A549 (cell line): Measurements from ENCODE around the gene C20orf96. TPM values are rescaled to one million over a fixed set of nuclear protein-coding genes. Genes with fewer than 3 reads are reported as not detected.
"Not testable (repeated sequence)": the region's sequence is repeated elsewhere in the genome, so short reads cannot be mapped to it uniquely, and the experiment has no call there.

Experiments used
- ATAC-seq, 2 experiments: fragments of 200-7000 bp in 1 of 2; fragments of >200 bp in 1 of 2; cut with Nextera tagmentation in 1 of 2; cut with Tn5 transposase in 1 of 2; 3 replicates each; pipeline versions ENCODE4 v1.8.0 to v1.9.1; 2018 to 2020; ENCODE audit warnings: mild to moderate bottlenecking in 1 of 2, moderate library complexity in 1 of 2
- CTCF ChIA-PET: fragments of 300-600 bp; sonication (Branson Sonifier 250); formaldehyde crosslinking; extraction: SDS; loops from one replicate; lab custom pipeline; 2021; ENCODE audit warnings: antibody characterized with exemption, inconsistent platforms; lab: Yijun Ruan, JAX
- POLR2A ChIA-PET: fragments of 350-600 bp; formaldehyde crosslinking; extraction: SDS; loops from one replicate; lab custom pipeline; 2021; ENCODE audit warnings: antibody characterized with exemption, inconsistent platforms; lab: Yijun Ruan, JAX
- DNase-seq, 2 experiments: peaks; one replicate each; pipeline versions ENCODE4 v3.0.0 to v3.0.0-alpha.2; 2011 to 2016; ENCODE audit warnings: low read depth in 1 of 2, low spot score in 1 of 2
- FAIRE-seq: peaks from 2 replicates; lab custom pipeline; 2011; peaks lifted over from hg19 to GRCh38; lab: Jason Lieb, UNC
- H3K27ac ChIP-seq, 2 experiments: fragments of >200 bp; sonication (Bioruptor Twin); formaldehyde crosslinking; 3 replicates each; pipeline ENCODE4 v1.5.1; 2016 to 2017
- H3K4me1 ChIP-seq: fragments of >200 bp; sonication (Bioruptor Twin); formaldehyde crosslinking; 3 replicates; pipeline ENCODE4 v1.6.1; 2016
- H3K4me2 ChIP-seq: fragments of >200 bp; sonication (Bioruptor Twin); formaldehyde crosslinking; 3 replicates; pipeline ENCODE4 v1.6.1; 2016
- H3K4me3 ChIP-seq: fragments of >200 bp; sonication (Bioruptor Twin); formaldehyde crosslinking; 3 replicates; pipeline ENCODE4 v1.5.1; 2016
- H3K9me3 ChIP-seq: fragments of >200 bp; sonication (Bioruptor Twin); formaldehyde crosslinking; 3 replicates; pipeline ENCODE4 v1.6.1; 2016
- CHD2 ChIP-seq: fragments of 150-350 bp; IDR thresholded peaks from 2 replicates; pipeline ENCODE4 v1.6.1; 2014; ENCODE audit warnings: low read length; ENCODE audit not compliant: partially characterized antibody
- CHD4 ChIP-seq: fragments of 200-600 bp; sonication (generic); IDR thresholded peaks from 2 replicates; pipeline ENCODE4 v1.6.1; 2016; ENCODE audit warnings: antibody characterized with exemption, mild to moderate bottlenecking, borderline replicate concordance
- EHF ChIP-seq: fragments of 250-450 bp; sonication (Bioruptor Pico); IDR thresholded peaks from 2 replicates; pipeline ENCODE4 v1.5.0; 2020; ENCODE audit warnings: mild to moderate bottlenecking
- FOSB ChIP-seq: fragments of 250-450 bp; sonication (Bioruptor Pico); IDR thresholded peaks from 2 replicates; pipeline ENCODE4 v1.5.0; 2020; ENCODE audit warnings: mild to moderate bottlenecking, moderate library complexity
- GATA3 ChIP-seq: IDR thresholded peaks from 2 replicates; pipeline ENCODE4 v1.6.1; 2012; ENCODE audit warnings: borderline replicate concordance
- KDM5A ChIP-seq: fragments of 200-600 bp; sonication (generic); IDR thresholded peaks from 2 replicates; pipeline ENCODE4 v1.6.1; 2016; ENCODE audit warnings: antibody characterized with exemption, mild to moderate bottlenecking
- MAFK ChIP-seq: fragments of 450-650 bp; IDR thresholded peaks from 2 replicates; pipeline ENCODE4 v1.6.1; 2014; ENCODE audit not compliant: partially characterized antibody
- NFE2L2 ChIP-seq: fragments of 150-350 bp; conservative IDR thresholded peaks from 2 replicates; pipeline ENCODE4 v1.6.1; 2014; ENCODE audit warnings: low read length
- POLR2A ChIP-seq: IDR thresholded peaks from 2 replicates; pipeline ENCODE4 v1.6.1; 2012; ENCODE audit warnings: mild to moderate bottlenecking, low read length
- TFCP2L1 ChIP-seq: fragments of 250-450 bp; sonication (Bioruptor Pico); IDR thresholded peaks from 2 replicates; pipeline ENCODE4 v1.5.0; 2021; ENCODE audit warnings: mild to moderate bottlenecking
- ZFP36 ChIP-seq: fragments of 450-650 bp; IDR thresholded peaks from 2 replicates; pipeline ENCODE4 v1.6.1; 2014; ENCODE audit warnings: borderline replicate concordance; ENCODE audit not compliant: partially characterized antibody
- ZNF302 ChIP-seq: fragments of 250-450 bp; sonication (Bioruptor Pico); IDR thresholded peaks from 2 replicates; pipeline ENCODE4 v1.9.0; 2021; ENCODE audit warnings: inconsistent platforms, mild to moderate bottlenecking, moderate library complexity
- WGBS: methylation state at CpG from one replicate; pipeline ENCODE4 v1.1.6; 2017; ENCODE audit errors: missing lambda C conversion rate; 5-methylcytosine and 5-hydroxymethylcytosine counted together
- polyA plus RNA-seq, 4 experiments: library from polyadenylated mRNA; depleted of rRNA in 3 of 4; stranded (reverse); fragments of >200 nt; fragmentation: RNase III in 1 of 4; extraction: RNeasy Plus Mini Kit Qiagen cat#74134 plus additional on column Dnase treatment in 1 of 4; gene quantifications; 2 replicates in 3 of 4; 3 replicates in 1 of 4; pipeline ENCODE4 v1.2.3, GENCODE V29; 2011 to 2017
- TF ChIP-seq, protein P1 (sequence below): IDR thresholded peaks from 2 replicates; pipeline ENCODE4 v1.6.1; 2012
- TF ChIP-seq, protein P2 (sequence below): fragments of 250-450 bp; sonication (Bioruptor Pico); IDR thresholded peaks from 2 replicates; pipeline ENCODE4 v1.5.0; 2020; ENCODE audit warnings: low read depth, mild to moderate bottlenecking, moderate library complexity
- TF ChIP-seq, protein P3 (sequence below): fragments of 150-350 bp; IDR thresholded peaks from 2 replicates; pipeline ENCODE4 v1.6.1; 2014; ENCODE audit warnings: low read depth, mild to moderate bottlenecking, low read length
- TF ChIP-seq, protein P4 (sequence below): fragments of 200-600 bp; sonication (generic); IDR thresholded peaks from 2 replicates; pipeline ENCODE4 v1.6.1; 2016; ENCODE audit warnings: antibody characterized with exemption, mild to moderate bottlenecking, moderate library complexity

Gene C20orf96
- polyA plus RNA-seq, 2 of the 4 experiments (the other 2 are of a cell fraction), result 20.9 to 23.9 TPM

DNA sequence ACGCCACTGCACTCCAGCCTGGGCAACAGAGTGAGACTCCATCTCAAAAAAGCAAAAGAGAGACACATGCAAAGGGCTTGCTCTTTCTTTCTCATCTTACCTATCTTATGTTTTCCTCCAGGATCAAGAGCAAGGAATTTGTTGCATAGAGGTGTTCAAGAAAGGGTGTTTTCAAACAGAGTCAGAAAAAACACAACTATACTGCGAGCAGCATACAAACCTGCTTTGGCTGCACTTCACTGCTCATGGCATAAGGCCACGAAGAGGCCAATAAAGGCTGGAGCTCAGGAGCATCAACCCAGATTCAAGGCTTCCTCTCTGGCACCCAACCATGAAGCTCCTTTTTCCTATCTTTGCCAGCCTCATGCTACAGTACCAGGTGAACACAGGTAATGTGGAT is 63.6 kb downstream of the C20orf96 start, which contains the start of gene DEFB129:
Gene DEFB129, plus strand, starts transcription at position 301 of the 400 bp plus-strand sequence. Its CDS starts 31 bp downstream, at position 332.
- 19% methylated on average over 3 of the region's 3 CpGs for WGBS
- FAIRE-seq (no peak), ATAC-seq (no peak), DNase-seq (no peak)
- Histone ChIP-seq H3K4me2 (no peak within 1 kb of the TSS), H3K4me3 (no peak within 1 kb of the TSS), H3K9me3 (no peaks in the 10 kb centered on the region), H3K4me1 (no peaks in the 10 kb centered on the region), H3K27ac (no peak within 1 kb of the TSS)
- ChIA-PET CTCF (interaction anchor here (1.2 to 3.2 kb wide), 6 partner anchors 8 to 41 kb away, joined by 3 to 9 read pairs (median 7); no protein-coding TSS in a partner anchor), POLR2A (no interaction called here)
- TF ChIP-seq NFE2L2 (no peak), CHD4 (no peak), MAFK (no peak), KDM5A (no peak)
- TF ChIP-seq, protein P1, sequence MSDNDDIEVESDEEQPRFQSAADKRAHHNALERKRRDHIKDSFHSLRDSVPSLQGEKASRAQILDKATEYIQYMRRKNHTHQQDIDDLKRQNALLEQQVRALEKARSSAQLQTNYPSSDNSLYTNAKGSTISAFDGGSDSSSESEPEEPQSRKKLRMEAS, result no peak

DNA sequence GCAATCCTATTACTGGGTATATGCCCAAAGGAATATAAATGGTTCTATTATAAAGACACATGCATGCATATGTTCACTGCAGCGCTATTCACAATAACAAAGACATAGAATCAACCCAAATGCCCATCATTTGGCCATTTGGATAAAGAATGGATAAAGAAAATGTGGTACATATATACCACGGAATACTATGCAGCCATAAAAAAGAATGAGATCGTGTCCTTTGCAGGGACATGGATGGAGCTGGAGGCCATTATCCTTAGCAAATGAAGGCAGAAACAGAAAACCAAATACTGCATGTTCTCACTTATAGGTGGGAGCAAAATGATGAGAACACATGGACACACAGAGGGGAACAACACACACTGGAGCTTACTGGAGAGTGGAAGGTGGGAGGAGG is 64.7 kb downstream of the C20orf96 start:
- ATAC-seq, H3K4me2 ChIP-seq, H3K27ac ChIP-seq, H3K4me1 ChIP-seq, DNase-seq, H3K4me3 ChIP-seq, FAIRE-seq, H3K9me3 ChIP-seq, POLR2A ChIA-PET: not testable (repeated sequence)
- CTCF ChIA-PET, result interaction anchor here (1.8 to 3.2 kb wide), 4 partner anchors 11 to 42 kb away, joined by 5 to 9 read pairs (median 7); no protein-coding TSS in a partner anchor
- WGBS, result 34% methylated on average over 3 of the region's 3 CpGs

DNA sequence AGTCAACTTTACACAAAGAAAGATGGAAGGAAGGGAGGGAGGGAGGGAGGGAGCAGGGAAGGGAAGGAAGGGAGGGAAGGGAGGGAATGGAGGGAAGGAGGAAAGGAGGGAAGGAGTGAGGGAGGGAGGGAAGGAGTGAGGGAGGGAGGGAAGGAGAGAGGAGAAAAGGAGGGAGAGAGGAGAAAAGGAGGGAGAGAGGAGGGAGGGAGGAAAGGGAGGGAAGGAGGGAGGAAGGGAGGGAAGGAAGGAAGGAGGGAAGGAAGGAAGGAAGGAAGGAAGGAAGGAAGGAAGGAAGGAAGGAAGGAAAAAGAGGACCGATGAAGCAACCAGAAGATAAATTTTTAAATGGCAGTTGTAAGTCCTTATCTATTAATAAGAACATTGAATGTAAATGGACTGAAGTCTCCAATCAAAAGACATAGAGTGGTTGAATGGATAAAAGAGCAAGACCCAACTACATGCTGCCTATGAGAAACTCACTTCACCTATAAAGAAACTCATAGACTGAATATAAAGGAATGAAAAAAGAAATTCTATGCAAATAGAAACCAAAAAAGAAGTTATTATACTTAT is 69.2 kb downstream of the C20orf96 start:
- FAIRE-seq (no peak), DNase-seq (no peak), ATAC-seq (no peak)
- ChIA-PET POLR2A (no interaction called here), CTCF (no interaction called here)
- no peaks in the 10 kb centered on the region for H3K9me3 ChIP-seq
- no peak overlapping the region for H3K4me2 ChIP-seq
- H3K4me3 ChIP-seq, result no peak overlapping the region
- TF ChIP-seq GATA3 (no peak), MAFK (no peak), TFCP2L1 (CRISPR knock-in tag) (no peak), ZNF302 (no peak), EHF (CRISPR knock-in tag) (no peak), NFE2L2 (no peak), CHD2 (no peak), ZFP36 (no peak), POLR2A (no peak), FOSB (CRISPR knock-in tag) (no peak)
- TF ChIP-seq, protein P2, sequence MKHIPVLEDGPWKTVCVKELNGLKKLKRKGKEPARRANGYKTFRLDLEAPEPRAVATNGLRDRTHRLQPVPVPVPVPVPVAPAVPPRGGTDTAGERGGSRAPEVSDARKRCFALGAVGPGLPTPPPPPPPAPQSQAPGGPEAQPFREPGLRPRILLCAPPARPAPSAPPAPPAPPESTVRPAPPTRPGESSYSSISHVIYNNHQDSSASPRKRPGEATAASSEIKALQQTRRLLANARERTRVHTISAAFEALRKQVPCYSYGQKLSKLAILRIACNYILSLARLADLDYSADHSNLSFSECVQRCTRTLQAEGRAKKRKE, result no peak
- TF ChIP-seq, protein P3, sequence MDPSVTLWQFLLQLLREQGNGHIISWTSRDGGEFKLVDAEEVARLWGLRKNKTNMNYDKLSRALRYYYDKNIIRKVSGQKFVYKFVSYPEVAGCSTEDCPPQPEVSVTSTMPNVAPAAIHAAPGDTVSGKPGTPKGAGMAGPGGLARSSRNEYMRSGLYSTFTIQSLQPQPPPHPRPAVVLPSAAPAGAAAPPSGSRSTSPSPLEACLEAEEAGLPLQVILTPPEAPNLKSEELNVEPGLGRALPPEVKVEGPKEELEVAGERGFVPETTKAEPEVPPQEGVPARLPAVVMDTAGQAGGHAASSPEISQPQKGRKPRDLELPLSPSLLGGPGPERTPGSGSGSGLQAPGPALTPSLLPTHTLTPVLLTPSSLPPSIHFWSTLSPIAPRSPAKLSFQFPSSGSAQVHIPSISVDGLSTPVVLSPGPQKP, result no peak
- TF ChIP-seq, protein P4, sequence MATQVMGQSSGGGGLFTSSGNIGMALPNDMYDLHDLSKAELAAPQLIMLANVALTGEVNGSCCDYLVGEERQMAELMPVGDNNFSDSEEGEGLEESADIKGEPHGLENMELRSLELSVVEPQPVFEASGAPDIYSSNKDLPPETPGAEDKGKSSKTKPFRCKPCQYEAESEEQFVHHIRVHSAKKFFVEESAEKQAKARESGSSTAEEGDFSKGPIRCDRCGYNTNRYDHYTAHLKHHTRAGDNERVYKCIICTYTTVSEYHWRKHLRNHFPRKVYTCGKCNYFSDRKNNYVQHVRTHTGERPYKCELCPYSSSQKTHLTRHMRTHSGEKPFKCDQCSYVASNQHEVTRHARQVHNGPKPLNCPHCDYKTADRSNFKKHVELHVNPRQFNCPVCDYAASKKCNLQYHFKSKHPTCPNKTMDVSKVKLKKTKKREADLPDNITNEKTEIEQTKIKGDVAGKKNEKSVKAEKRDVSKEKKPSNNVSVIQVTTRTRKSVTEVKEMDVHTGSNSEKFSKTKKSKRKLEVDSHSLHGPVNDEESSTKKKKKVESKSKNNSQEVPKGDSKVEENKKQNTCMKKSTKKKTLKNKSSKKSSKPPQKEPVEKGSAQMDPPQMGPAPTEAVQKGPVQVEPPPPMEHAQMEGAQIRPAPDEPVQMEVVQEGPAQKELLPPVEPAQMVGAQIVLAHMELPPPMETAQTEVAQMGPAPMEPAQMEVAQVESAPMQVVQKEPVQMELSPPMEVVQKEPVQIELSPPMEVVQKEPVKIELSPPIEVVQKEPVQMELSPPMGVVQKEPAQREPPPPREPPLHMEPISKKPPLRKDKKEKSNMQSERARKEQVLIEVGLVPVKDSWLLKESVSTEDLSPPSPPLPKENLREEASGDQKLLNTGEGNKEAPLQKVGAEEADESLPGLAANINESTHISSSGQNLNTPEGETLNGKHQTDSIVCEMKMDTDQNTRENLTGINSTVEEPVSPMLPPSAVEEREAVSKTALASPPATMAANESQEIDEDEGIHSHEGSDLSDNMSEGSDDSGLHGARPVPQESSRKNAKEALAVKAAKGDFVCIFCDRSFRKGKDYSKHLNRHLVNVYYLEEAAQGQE, result no peak
- no peak overlapping the region for H3K27ac ChIP-seq
- 11% methylated on average over 1 of the region's 1 CpG for WGBS
- no peaks in the 10 kb centered on the region for H3K4me1 ChIP-seq

Other genes with a start within 250 kb of the C20orf96 start
- not detected in 2 replicates for gene DEFB125, start 203.1 kb downstream of the C20orf96 start, polyA plus RNA-seq (2011; rRNA removed)
- not detected in 3 replicates for gene DEFB125, start 203.1 kb downstream of the C20orf96 start, polyA plus RNA-seq (2017; fragmentation: RNase III; extraction: RNeasy Plus Mini Kit Qiagen cat#74134 plus additional on column Dnase treatment)
- not detected in 2 replicates for gene DEFB126, start 148.2 kb downstream of the C20orf96 start, polyA plus RNA-seq (2011; rRNA removed)
- not detected in 3 replicates for gene DEFB126, start 148.2 kb downstream of the C20orf96 start, polyA plus RNA-seq (2017; fragmentation: RNase III; extraction: RNeasy Plus Mini Kit Qiagen cat#74134 plus additional on column Dnase treatment)
- not detected in 2 replicates for gene DEFB127, start 133.3 kb downstream of the C20orf96 start, polyA plus RNA-seq (2011; rRNA removed)
- not detected in 3 replicates for gene DEFB127, start 133.3 kb downstream of the C20orf96 start, polyA plus RNA-seq (2017; fragmentation: RNase III; extraction: RNeasy Plus Mini Kit Qiagen cat#74134 plus additional on column Dnase treatment)
- gene DEFB128, start 101.0 kb downstream of the C20orf96 start, polyA plus RNA-seq (2011; rRNA removed), result not detected in 2 replicates
- not detected in 3 replicates for gene DEFB128, start 101.0 kb downstream of the C20orf96 start, polyA plus RNA-seq (2017; fragmentation: RNase III; extraction: RNeasy Plus Mini Kit Qiagen cat#74134 plus additional on column Dnase treatment)
- gene DEFB129, start 63.5 kb downstream of the C20orf96 start, polyA plus RNA-seq (2011; rRNA removed), result not detected in 2 replicates
- not detected in 3 replicates for gene DEFB129, start 63.5 kb downstream of the C20orf96 start, polyA plus RNA-seq (2017; fragmentation: RNase III; extraction: RNeasy Plus Mini Kit Qiagen cat#74134 plus additional on column Dnase treatment)
- gene DEFB132, start 33.0 kb downstream of the C20orf96 start, polyA plus RNA-seq (2011; rRNA removed), result not detected in 2 replicates
- not detected in 3 replicates for gene DEFB132, start 33.0 kb downstream of the C20orf96 start, polyA plus RNA-seq (2017; fragmentation: RNase III; extraction: RNeasy Plus Mini Kit Qiagen cat#74134 plus additional on column Dnase treatment)
- gene ZCCHC3, start 6.8 kb upstream of the C20orf96 start, polyA plus RNA-seq (2011; rRNA removed), result 17.4 and 19.8 TPM in 2 replicates
- gene ZCCHC3, start 6.8 kb upstream of the C20orf96 start, polyA plus RNA-seq (2017; fragmentation: RNase III; extraction: RNeasy Plus Mini Kit Qiagen cat#74134 plus additional on column Dnase treatment), result 16.3 to 17.7 TPM (median 17.3 TPM) in 3 replicates
- gene SOX12, start 34.8 kb upstream of the C20orf96 start, polyA plus RNA-seq (2011; rRNA removed), result 7.0 and 7.5 TPM in 2 replicates
- gene SOX12, start 34.8 kb upstream of the C20orf96 start, polyA plus RNA-seq (2017; fragmentation: RNase III; extraction: RNeasy Plus Mini Kit Qiagen cat#74134 plus additional on column Dnase treatment), result 24.6 to 32.8 TPM (median 29.2 TPM) in 3 replicates
- 40.5 and 47.5 TPM in 2 replicates for gene NRSN2, start 56.4 kb upstream of the C20orf96 start, polyA plus RNA-seq (2011; rRNA removed)
- gene NRSN2, start 56.4 kb upstream of the C20orf96 start, polyA plus RNA-seq (2017; fragmentation: RNase III; extraction: RNeasy Plus Mini Kit Qiagen cat#74134 plus additional on column Dnase treatment), result 59.6 to 74.8 TPM (median 74.3 TPM) in 3 replicates
- gene TRIB3, start 90.0 kb upstream of the C20orf96 start, polyA plus RNA-seq (2011; rRNA removed), result 210 and 269 TPM in 2 replicates
- gene TRIB3, start 90.0 kb upstream of the C20orf96 start, polyA plus RNA-seq (2017; fragmentation: RNase III; extraction: RNeasy Plus Mini Kit Qiagen cat#74134 plus additional on column Dnase treatment), result 28.4 to 39.8 TPM (median 34.0 TPM) in 3 replicates
- gene RBCK1, start 117.5 kb upstream of the C20orf96 start, polyA plus RNA-seq (2011; rRNA removed), result 222 and 239 TPM in 2 replicates
- gene RBCK1, start 117.5 kb upstream of the C20orf96 start, polyA plus RNA-seq (2017; fragmentation: RNase III; extraction: RNeasy Plus Mini Kit Qiagen cat#74134 plus additional on column Dnase treatment), result 105 to 117 TPM (median 112 TPM) in 3 replicates
- 43.4 and 53.9 TPM in 2 replicates for gene TBC1D20, start 171.8 kb upstream of the C20orf96 start, polyA plus RNA-seq (2011; rRNA removed)
- gene TBC1D20, start 171.8 kb upstream of the C20orf96 start, polyA plus RNA-seq (2017; fragmentation: RNase III; extraction: RNeasy Plus Mini Kit Qiagen cat#74134 plus additional on column Dnase treatment), result 24.5 to 28.0 TPM (median 27.7 TPM) in 3 replicates